Left renal pelvis (tissue), 4 donors: Measurements from ENCODE around the gene NXPE1. TPM values are rescaled to one million over a fixed set of nuclear protein-coding genes. Genes with fewer than 3 reads are reported as not detected.

Experiments
- DNase-seq, 4 donors: peaks; one replicate each; pipeline ENCODE4 v3.0.0-alpha.2; 2013; ENCODE audit warnings: low read depth in 4 of 4, low spot score in 3 of 4
- polyA plus RNA-seq, 4 donors: library from polyadenylated mRNA; unstranded; fragments of 120-200 nt; gene quantifications; one replicate each; pipeline ENCODE4 v1.2.1, GENCODE V29; 2013; ENCODE audit not compliant: insufficient read length in 4 of 4

The NXPE1 gene
- polyA plus RNA-seq, 4 donors = 0.09 TPM; not detected in 3

DNA sequence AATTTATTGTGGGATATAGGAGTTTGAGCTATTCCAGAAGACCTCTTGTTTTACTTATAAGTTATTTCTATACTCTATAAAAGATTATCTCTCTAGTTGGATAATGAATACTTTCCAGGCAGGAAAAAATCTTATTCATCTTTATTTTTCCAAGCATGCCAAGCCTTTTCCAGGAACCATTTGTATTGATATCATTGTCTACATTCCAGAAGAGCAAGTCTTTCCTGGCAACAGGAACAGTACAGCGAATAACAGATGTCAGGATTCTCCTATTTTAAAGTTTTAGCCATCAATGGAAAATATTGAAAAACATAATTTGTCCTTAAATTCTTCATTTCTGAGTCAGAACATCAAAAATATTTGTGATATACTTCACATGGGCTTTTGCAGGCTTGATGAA, 5.2 kb upstream of the NXPE1 start:
- DNase-seq = no peak

DNA sequence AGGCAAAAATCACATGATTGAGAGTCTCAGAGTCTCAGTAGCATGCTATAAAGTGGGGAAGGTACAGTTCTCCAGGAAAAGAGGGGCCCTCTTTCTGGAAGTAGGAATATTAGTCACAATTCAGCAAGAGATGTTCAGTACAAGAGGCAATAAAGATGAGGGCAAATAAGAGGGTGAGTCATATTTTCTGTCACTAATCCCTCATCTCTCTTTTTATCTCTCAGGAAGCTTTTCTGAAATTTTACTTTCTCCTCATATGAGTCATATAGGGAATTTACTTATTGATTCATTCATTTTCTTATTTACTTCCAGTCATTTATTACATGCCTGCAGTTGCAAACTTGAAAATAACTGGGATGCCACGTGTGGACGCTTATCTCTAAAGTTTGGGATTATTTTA, 3.4 kb upstream of the NXPE1 start:
- DNase-seq = no peak

DNA sequence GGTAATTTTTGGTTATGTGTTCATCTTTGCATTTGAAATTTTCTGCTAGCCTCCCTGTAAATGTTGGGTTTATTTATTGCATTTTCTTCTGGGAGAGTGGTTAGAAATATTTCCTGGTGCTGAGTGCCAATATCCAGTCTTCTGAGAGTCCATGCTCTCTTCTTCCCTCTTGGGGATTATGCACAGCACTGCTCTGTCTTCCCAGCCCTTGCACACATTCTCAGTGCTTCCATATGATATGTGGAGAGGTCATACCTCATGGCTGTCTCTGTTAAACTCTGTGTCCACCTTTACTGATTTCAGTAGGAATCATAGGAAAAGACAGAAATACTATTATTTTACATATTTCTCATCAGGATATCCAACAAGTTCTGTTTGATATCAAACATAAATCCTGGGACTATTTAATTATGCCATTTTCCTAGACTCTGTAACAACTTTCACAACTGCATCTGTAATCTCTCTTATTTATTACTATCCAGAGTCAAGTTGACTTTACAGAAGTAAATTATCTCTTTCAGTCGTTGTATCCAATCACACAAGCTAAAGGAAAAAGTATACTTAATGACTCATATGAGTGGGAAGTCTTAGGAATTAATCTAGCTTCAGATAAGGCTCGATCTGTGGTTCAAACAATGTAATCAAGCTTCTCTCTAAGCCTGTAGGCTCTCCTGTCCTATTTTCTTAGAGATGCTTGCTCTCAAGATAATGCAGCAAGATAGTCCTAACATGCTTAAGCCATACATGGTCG, 2.7 kb upstream of the NXPE1 start:
- DNase-seq = no peak

DNA sequence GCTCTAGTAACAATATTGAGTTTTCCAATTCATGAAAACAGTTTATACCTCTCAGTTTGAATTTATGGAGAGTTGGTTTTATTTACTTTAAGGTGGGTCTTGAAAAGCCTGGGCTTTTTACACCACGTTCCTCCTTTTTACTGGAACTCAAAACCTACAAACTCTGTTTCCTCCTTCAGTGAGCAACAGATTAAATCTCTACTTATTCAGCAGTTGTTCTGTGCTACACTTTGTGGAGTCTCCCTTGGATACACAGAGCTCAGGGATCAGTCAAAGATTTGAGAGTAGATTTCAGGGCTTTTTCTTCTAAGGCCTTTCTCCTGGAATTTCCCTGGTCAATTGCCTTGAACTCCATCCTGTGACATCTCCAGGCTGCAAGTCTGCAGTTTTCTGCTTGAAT, 3.5 kb downstream of the NXPE1 start:
- DNase-seq = no peak

DNA sequence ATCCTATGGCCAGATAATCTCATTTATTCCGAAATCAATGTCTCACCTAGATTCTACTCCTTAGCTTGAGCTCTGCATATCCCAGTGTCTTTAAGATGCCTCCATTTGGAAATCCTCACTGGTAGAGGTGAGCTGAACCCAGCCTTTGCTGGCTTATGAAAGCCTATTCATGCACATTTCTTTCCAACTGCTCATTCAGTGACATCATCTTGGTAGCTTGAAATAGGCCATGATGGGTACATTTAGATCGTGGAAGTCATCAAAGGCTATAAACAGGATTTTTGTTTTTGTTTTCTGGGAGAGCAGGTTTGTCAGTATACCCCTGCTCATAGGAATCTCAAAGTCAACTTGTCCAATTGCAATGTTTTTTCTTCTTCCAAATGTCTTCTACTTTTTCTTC, 6.0 kb downstream of the NXPE1 start:
- DNase-seq = no peak

DNA sequence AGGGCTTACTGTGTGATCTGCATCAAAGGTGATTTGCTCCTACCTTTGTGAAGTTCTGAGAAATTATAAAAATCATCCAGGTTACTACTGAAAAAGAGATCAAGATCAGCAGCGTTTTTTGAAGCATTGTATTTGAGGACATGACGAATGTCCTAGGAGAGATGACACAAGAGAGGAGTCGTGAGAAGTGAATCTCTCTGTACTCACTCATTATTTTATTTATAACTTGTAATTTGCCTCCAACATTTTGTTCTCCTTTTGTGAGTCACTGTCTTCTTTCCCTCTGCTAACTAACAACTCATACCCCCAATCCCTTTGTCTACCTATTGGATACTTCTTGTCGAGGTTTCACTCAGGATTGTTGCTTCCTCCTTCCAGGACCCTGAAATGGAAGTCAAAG, 8.6 kb downstream of the NXPE1 start:
- DNase-seq = no peak

DNA sequence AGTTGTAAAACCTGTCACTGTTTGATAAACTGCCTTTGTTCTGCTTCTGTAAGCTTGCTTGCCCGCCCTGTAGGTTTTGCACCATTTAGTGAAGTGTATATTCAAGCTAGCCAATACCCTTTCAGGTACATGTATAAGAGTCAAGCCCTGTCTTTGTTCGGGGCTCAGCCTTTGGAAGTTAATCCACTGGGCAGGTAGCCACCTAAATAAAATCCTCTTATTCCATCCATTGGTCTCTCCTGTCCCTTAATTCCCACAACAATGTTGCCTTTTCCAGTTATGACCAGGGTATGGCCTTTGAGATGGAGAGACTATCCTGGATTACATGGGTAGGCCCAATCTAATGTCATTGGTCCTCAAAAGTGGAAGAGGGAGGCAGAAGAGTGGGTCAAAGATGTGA, 34.0 kb downstream of the NXPE1 start:
- DNase-seq = no peak

DNA sequence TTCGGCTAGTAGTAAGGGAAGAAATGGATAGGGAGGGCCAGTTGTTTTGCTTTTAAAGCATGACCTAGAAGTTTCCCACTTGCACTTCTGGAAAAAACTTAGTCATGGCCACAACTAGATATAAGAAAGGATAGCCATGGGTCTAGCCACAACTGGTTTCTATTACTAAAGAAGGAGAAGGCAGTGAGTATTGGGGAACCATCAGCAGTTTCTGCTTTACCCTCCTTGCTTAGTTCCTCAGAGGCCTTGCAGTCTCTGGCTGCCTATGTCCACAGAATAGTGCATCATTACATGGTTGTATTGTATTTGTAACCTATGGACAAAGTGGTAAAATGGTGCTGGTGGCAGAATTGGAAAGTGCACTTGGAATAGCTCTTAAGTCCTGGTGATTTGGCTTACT, 35.6 kb downstream of the NXPE1 start:
- no peak for DNase-seq

DNA sequence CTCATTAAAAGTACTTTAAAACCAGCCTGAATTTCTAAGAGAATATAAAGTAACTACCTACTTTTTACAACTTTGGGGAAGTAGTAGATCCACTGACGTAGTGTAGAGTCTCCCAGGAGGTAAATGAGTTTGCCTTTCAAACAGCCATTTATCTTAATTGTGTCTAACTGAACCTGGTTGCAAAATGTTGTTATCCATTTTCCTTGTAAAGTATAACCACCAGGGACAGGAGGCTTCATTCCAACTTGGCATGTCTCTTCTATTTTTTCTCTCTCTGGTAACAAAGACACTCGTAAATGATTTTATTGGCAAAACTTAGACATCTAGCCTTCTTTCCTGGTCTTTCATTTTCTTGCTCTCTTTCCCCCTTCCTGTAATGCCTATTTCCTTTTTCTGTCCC, 36.9 kb downstream of the NXPE1 start:
- DNase-seq = no peak

DNA sequence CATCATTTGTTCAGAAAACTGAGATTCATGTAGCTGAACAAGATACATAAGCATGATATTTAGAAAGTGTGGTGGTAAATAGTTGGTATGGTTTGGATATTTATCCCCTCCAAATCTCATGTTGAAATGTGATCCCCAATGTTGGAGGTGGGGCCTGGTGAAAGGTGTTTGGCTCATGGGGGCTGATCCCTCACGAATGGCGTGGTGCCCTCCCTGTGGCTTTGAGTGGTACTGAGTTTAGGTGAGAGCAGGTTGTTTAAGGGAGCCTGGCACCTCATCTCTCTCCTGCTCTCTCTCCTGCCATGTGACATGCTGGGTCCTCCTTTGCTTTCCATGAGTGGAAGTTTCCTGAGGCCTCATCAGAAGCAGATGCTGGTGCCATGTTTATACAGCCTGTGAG, 48.1 kb downstream of the NXPE1 start:
- no peak for DNase-seq

DNA sequence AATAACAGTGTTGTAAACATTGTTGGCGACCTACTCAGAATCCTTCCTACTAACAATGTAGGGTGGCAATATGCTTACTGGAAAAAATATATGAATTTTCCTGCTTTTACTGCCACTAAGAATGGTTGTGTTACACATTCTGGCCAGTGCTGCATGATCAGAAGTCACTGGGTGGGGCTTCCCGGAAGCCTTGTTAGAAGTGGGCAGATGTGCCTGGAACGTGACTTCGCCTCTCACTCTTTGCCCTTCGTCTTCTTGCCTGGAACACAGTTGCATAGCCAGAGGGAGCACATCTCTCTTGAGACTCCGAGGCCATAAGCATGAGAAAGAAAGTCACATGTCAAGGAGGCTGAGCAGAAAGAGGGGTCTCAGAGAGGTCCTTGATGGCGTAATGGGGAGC, 48.6 kb downstream of the NXPE1 start:
- no peak for DNase-seq

DNA sequence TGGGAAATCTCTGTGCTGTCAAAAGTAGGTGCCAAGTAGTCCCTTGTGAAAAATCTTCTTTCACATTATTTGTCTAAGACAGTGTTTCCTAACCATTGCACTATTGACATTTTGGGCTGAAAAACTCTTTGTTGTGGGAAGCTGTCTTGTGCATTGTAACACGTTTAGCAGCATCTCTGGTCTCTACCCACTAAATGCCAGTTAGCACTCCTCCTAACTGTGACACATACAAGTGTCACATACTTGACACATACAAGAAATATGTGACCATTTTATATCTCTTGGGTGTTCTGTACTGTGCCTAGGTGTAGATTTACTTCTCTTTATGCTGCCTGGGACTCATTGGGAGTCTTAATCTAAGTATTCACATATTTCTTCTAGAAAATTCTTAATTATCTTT, 57.8 kb downstream of the NXPE1 start:
- no peak for DNase-seq

DNA sequence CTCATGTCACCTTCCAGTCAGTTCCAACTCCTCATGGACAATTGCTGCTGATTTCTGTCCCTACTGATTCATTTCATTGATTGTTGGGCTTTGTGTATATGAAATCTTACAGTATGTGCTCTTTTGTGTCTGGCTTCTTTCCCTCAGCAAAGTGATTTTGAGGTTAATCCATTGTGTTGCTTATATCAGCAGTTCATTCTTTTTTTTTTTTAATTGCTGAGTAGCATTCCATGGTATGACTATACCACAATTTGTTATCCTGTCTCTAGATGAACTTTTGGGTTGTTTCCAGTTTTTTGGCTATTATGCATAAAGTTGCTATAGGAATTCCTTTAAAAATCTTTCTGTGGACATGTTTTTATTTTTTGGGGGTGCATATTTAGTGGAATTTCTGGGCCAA, 59.9 kb downstream of the NXPE1 start:
- no peak for DNase-seq

DNA sequence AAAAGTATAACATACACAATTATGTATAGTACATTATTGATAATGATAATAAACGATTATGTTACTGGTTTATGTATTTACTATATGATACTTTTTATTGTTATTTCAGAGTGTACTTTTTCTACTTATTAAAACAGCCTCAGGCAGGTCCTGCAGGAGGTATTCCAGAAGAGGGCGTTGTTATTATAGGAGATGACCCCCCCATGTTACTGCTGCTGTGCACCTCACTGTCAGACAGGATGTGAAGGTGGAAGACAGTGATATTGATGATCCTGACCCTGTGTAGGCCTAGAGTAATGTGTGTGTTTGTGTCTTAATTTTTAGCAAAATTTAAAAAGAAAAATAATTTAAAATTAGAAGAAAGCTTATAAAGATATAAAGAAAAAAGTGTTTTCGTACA, 62.8 kb downstream of the NXPE1 start:
- DNase-seq = no peak

DNA sequence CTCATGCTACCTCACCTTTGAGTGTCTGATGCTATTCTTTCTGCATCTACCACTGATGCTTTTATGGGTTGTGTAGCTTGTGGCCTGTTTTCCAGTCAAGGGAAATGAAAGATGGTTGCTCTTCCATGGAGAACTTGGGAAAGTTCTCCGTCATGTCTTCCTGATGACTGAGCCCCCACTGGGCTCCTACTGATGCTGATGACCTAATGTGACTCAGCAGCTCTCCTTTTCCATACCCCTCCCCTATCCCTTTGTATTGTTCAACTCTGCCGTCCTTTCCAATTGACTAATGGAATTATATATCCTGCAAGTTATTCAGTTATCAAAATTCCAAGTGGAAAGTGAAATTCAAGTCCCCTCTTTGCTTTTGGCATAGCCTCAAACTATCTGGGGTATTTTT, 75.8 kb downstream of the NXPE1 start:
- DNase-seq = no peak

DNA sequence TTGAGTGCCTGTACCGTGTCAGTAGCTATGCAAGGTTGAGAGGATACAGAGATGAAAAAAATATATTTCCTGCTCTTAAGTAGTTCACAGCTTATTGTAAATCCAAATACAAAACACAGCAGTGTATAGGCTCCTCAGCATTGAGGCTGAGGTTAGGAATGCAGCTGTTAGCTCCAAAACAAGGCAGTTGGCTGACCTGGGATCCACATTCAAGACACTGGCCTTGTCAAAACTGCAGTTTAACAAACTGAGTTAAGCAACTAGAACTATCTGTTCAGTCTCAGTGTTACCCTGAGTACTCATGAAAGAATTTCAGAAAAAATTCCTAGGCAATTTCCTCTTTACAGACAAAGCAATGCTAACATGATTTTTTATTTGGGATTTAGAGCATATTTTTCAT, 77.6 kb downstream of the NXPE1 start:
- no peak for DNase-seq

DNA sequence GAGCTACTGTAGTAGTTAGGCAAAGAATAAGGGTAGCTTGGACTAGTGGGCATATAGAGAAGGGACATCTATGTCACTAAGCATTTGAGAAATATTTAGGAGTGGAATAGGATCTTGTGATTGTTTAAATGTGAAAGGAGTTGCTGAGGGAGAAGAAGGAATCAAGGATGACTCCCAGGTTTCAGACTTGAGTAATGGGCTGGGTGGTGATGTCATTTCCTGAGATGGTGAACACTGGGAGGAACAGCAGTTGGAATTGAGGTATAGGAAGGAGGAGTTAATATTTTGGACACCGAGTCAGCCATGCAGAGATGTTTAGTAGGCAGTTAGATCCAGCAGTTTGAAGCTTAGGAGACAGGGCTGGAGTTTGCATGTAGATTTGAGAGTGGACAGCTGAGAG, 80.3 kb downstream of the NXPE1 start:
- DNase-seq = no peak

DNA sequence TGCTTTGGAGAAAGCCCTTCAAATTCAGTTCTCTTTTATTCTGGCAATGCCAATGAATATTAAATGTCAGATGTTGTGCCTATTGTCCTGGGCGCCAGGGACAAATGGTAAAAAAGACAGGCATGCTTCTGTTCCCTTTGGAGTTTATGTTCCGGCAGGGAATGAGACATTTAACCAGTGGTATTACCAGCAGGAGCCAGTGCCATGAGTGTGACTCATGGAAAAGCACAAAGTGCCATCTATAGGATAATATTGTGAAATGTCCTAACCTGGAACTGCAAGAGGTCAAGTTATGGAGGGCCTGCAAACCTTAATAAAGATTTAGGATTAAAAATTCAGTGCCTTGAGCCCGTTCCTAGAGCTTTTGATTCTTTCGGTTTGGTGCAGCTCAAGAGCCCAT, 80.9 kb downstream of the NXPE1 start:
- no peak for DNase-seq

DNA sequence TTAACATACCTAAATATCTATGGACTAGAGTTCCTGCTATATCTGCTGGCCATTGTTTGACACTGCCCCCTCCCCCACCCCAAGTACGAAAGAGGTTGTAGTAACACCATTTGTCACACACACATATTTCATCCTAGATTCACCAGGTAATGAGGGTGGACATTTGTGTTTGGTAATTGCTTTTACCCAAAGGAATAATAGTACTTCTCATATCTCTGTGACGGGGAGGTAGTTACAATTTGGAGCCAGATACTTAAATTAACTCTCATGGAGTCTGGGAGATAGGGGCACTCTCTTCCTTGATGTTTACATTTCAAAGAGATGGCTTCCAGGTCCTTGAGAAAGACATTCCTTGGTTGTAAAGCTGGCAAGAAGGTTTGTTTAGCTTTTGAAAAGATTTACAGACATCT, 81.7 kb downstream of the NXPE1 start:
- no peak for DNase-seq

DNA sequence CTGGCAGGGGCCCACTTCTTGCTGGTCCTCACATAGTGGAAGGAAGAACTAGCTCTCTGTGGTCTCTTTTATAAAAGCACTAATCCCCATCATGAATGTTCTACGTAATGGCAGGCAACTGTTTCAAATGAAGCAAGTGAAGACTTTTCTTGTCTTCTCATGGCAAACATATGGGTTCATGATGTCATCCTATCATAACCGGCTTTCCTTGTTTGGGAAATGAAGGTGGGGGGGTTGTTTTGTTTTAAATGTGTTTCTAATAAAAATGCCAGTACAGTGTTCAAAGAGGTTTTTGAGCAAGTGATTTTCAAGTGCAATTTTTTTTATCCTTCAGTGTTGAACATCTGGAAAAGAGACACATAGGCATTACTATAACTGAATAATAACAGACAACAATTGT, 87.0 kb downstream of the NXPE1 start:
- no peak for DNase-seq
